Stimulated activated CD4-positive, alpha-beta T cell treated with anti-CD3 and anti-CD28 coated beads, Interleukin-4, amount 100 ng/mL, for 1 hour (primary cell): ENCODE data around the gene SUCLG2.
A peak's percentile ranks its signal among the peaks of the same experiment; 100 is the strongest.

Experiments used
- DNase-seq: peaks from one replicate; pipeline ENCODE4 v3.0.0-alpha.2; 2020

The SUCLG2 gene

GRCh38 chr3:67380118-67380517, 274.3 kb downstream of the SUCLG2 start:
- no peak for DNase-seq

GRCh38 chr3:67377299-67377698, 277.1 kb downstream of the SUCLG2 start:
- DNase-seq: no peak

DNA sequence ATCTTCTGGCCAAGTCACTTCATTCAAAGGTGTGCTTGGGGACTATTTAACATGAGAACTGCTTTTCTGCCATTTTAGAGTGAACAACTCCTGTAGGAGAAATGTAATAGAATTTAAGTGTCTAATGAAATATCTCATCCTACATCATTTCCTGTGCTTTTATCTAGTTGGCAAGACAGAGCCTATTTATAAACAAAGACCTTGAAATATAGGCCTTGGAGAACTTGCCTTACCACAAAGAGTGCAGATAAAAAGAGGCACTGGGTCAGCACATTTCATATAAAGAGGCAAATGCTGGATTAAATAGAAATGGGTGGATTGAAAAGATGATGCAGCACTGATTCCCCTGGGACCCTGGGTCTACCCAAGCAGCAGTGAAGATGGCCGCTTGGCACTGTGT, 278.0 kb downstream of the SUCLG2 start:
- DNase-seq: no peak

- no peak for DNase-seq
Observed at GRCh38 chr3:67375976-67376375, 278.4 kb downstream of the SUCLG2 start.

DNA sequence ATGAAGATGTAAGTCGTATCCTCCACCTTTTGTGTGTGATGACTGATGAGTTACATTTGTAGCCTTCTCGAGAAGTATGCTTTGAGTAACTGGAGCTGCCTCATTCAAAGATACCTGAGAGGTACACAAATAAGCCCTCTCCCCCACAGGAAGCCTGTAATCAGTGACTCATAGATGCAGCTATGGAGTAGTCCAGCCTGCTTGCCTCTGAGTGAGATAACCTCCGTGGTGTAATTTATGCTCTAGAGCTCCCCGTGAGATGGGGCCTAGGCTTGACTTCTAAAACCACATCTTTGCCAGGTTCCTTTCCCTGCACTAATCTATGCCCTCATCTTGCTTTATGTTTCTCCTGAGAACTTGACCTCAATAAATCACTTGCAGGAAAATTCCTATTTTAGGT, 291.7 kb downstream of the SUCLG2 start:
- no peak for DNase-seq

- no peak for DNase-seq
Observed at GRCh38 chr3:67361770-67362169, 292.6 kb downstream of the SUCLG2 start.

DNA sequence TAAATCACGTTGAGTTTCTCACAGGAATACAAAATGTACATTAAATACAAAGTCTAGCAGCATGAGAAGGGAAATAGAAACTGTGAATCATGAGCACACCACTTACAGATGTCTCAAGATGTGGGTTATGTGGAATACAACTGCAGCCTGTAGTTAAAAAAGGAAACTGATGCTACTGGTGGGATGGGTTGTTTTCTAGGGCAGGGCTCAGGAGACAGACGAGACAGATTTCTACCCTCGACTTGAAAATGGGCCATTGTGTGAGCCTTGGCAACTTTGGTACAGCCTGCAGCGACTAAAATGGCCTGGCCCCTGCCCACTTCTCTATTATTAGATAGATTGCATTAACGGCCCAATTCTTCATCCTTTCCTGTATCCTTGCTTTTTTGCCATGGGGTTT, 293.1 kb downstream of the SUCLG2 start:
- no peak for DNase-seq

DNA sequence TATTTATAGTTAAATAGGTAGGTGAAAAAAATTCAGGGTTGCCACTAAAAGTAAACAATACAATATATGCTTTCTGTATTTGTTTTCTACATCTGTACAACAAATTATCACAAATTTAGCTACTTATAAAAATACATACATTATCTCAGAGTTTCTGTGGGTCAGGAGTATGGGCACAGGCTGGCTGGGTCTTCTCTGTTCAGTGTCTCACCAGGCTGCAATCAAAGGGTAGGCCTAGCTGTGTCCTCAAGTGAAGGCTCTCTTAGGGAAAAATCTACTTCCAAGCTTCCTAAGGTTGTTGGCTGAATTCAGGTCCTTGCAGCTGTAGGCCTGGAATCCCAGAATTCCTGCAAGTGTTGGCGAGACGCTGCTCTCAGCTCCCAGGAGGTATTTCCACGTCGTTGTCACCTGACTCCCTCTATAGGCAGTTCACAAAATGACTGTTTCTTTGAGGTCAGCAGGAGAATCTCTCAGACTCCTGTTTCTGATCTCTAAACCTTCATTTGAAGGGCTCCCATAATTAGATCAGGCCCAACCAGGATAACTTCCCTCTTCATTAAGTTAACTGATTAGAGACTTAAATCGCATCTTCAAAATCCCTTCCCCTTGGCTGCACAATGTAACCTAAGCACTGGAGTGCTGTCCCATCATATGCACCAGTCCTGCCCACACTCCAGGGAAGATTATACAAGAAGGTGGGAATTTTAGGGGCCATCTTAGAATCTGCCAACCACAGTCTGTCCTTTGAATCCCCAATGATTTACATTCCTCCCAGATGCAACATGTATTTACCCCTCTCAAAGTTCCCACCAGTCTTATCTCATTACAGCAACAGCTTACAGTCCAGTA, 296.6 kb downstream of the SUCLG2 start:
- no peak for DNase-seq

GRCh38 chr3:67349551-67350174, 304.7 kb downstream of the SUCLG2 start:
- DNase-seq: peak; percentile 26

DNA sequence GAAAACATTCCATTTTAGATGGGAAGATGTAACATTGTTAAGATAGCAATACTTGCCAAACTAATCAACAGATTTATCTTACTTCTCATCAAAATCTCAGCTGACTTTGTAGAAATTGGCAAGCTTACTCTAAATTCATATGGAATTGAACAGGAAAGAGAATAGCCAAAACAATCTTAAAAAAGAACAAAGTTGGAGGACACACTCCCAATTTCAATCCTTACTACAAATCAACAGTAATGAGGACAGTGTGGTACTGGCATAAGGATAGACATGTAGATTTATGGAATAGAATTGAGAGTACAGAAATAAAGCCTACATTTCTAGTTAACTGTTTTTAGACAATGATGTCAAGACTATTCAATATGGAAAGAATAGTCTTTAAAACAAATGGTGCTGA, 308.3 kb downstream of the SUCLG2 start:
- DNase-seq: no peak

- DNase-seq: no peak
Observed at GRCh38 chr3:67335813-67336212, 318.6 kb downstream of the SUCLG2 start.

DNA sequence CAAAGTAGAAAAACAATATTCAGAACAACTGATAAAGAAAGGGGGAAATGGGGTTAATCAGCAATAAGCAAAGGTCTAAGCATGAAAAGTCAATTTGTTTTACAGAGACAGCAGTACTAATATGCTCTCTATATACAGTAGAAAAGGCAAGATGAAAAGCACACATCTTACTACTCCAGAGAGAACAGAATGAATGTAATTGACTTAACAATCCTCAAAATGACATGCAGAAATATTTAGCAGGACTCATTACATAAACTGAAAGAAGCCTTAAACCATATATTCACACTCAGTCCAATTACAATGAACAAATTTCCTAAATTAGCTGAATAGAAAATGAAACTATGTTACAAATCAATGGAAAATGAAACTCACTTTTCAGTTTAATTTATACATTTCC, 319.8 kb downstream of the SUCLG2 start:
- no peak for DNase-seq

- no peak for DNase-seq
Observed at GRCh38 chr3:67329358-67329757, 325.1 kb downstream of the SUCLG2 start.

GRCh38 chr3:67327582-67327981, 326.8 kb downstream of the SUCLG2 start:
- no peak for DNase-seq

DNA sequence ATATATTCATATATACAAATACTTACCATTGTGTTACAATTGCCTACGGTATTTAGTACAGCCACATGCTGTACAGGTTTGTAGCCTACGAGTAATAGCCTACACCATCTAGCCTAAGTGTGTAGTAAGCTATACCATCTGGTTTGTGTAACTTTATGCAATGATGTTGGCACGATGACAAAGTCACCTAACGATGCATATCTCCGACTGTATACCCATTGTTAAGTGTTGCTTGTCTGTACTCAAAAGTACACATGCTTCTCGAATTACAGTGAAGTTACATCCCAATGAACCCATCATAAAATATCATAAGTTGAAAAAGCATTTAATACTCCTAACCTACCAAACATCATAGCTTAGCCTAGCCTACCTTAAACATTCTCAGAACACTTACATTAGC, 329.2 kb downstream of the SUCLG2 start:
- DNase-seq: no peak
